GM12878 (cell line): ENCODE measurements around the gene GIPC3. TPM values are rescaled to one million over a fixed set of nuclear protein-coding genes. Genes with fewer than 3 reads are reported as not detected.

ENCODE experiments used
- CEBPB ChIP-seq, 2 experiments: fragments of 150-350 bp in 1 of 2; IDR thresholded peaks; 2 replicates each; pipeline ENCODE4 v1.6.1; 2012 to 2014; ENCODE audit warnings: low read depth in 2 of 2, low read length in 2 of 2, borderline replicate concordance in 1 of 2, inconsistent platforms in 1 of 2
- CTCF ChIP-seq, 3 experiments: IDR thresholded peaks in 2 of 3; conservative IDR thresholded peaks in 1 of 3; 2 replicates each; pipeline ENCODE4 v1.5.1; 2011; ENCODE audit warnings: low read depth in 3 of 3, low read length in 3 of 3, mild to moderate bottlenecking in 3 of 3, control low read depth in 2 of 3, moderate library complexity in 2 of 3, inconsistent platforms in 1 of 3, mixed read lengths in 1 of 3; ENCODE audit not compliant: control insufficient read depth in 2 of 3, insufficient read depth in 1 of 3; ENCODE audit errors: extremely low read depth in 1 of 3
- IKZF1 ChIP-seq: fragments of 450-650 bp; conservative IDR thresholded peaks from 2 replicates; pipeline ENCODE4 v1.6.1; 2017; ENCODE audit warnings: antibody characterized with exemption, mild to moderate bottlenecking
- NR2F1 ChIP-seq: fragments of 450-650 bp; conservative IDR thresholded peaks from 2 replicates; pipeline ENCODE4 v1.6.1; 2017; ENCODE audit warnings: mild to moderate bottlenecking
- RAD51 ChIP-seq: fragments of 450-650 bp; IDR thresholded peaks from 2 replicates; pipeline ENCODE4 v1.6.1; 2016; ENCODE audit warnings: moderate library complexity, mild to moderate bottlenecking, inconsistent platforms
- polyA plus RNA-seq, 11 experiments: library from polyadenylated mRNA; depleted of rRNA in 4 of 11; unstranded in 6 of 11; stranded (reverse) in 5 of 11; fragments of >200 nt; fragmentation: Nextera tagmentation in 4 of 11; fragmentation: Illumina TruSeq in 1 of 11; extraction: Ambion mirVana in 4 of 11; extraction: Trizol in 1 of 11; gene quantifications; 1 replicate in 1 of 11; 2 replicates in 10 of 11; pipeline versions ENCODE4 v1.2.1 to v1.2.3, GENCODE V29; 2011 to 2016; ENCODE audit warnings: inconsistent platforms in 2 of 11, missing spikeins in 2 of 11, low read depth in 1 of 11
- total RNA-seq, 4 experiments: library from RNA; depleted of rRNA in 3 of 4; stranded (reverse); fragments of >200 nt in 3 of 4; fragmentation: Illumina TruSeq in 1 of 4; extraction: Trizol in 1 of 4; gene quantifications; 2 replicates each; pipeline versions ENCODE4 v1.2.1 to v1.2.3, GENCODE V29; 2013 to 2021
- TF ChIP-seq, protein P1 (sequence below): fragments of 450-650 bp; IDR thresholded peaks from 2 replicates; pipeline ENCODE4 v1.6.1; 2017; ENCODE audit warnings: low read depth, mild to moderate bottlenecking, moderate library complexity

Gene GIPC3
- total and polyA plus RNA-seq, 10 of the 15 experiments (the other 5 are each of a cell fraction or from before 2014, with no cell fraction given), result not detected

DNA sequence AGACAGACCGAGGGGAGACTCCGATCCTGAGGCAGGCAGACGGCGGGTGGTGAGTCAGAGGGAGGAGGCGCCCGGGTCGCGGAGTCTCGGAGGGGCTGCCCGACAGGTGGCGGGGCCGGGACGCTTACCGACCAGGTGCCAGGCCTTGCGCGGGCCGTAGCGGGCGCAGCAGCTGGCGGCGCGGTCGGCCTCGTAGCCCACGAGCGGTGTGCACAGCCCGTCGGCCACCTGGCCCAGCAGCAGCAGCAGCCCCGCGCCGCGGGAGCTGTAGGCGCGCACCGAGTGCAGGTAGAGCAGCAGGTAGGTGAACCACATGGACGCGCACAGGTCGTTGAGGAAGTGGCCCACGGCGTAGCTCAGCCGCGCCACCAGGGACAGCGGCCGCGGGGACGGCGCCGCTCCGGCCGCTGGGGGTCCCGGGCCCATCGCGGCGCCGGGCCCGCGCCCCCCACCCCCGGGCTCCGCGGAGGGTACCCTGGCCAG lies 28.3 kb upstream of the GIPC3 start (continued):
- TF ChIP-seq CTCF (IDR thresholded peaks at IDR 0.05 in 2 of 3, conservative IDR thresholded peaks at IDR 0.05 in 1 of 3; ENCODE audit: control insufficient read depth in 2 of 3, extremely low read depth in 1 of 3, insufficient read depth in 1 of 3, low read depth in 3 of 3, low read length in 3 of 3) (peak in 1 of 3 experiments; percentile 6; a peak in 1 of 6 replicates), CEBPB (IDR thresholded peaks at IDR 0.05; ENCODE audit: borderline replicate concordance in 1 of 2, low read depth in 2 of 2, low read length in 2 of 2) (no peak), IKZF1 (0 out of 2 replicates have a peak, but pooled peaks have one; percentile 54), RAD51 (no peak), NR2F1 (peak; percentile 68; the same call in 1 of the 2 replicates)
- TF ChIP-seq, protein P1, sequence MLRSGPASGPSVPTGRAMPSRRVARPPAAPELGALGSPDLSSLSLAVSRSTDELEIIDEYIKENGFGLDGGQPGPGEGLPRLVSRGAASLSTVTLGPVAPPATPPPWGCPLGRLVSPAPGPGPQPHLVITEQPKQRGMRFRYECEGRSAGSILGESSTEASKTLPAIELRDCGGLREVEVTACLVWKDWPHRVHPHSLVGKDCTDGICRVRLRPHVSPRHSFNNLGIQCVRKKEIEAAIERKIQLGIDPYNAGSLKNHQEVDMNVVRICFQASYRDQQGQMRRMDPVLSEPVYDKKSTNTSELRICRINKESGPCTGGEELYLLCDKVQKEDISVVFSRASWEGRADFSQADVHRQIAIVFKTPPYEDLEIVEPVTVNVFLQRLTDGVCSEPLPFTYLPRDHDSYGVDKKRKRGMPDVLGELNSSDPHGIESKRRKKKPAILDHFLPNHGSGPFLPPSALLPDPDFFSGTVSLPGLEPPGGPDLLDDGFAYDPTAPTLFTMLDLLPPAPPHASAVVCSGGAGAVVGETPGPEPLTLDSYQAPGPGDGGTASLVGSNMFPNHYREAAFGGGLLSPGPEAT, result no peak
